HG02571 (cell line): ENCODE results near the gene TRAF1.

Experiments
- ATAC-seq: cut with Tn5 transposase; IDR thresholded peaks from one replicate; pipeline ENCODE4 v1.9.1; 2021; ENCODE audit warnings: mild to moderate bottlenecking, moderate library complexity; ENCODE audit not compliant: unreplicated experiment

The TRAF1 gene

GRCh38 chr9:120853198-120853597 is 73.4 kb downstream of the TRAF1 start:
- no peak for ATAC-seq
